Mesendoderm (in vitro differentiated cells): ENCODE data around the gene WDR64.

Experiments
- DNase-seq: peaks from one replicate; pipeline ENCODE4 v3.0.0; 2013
- H2AK5ac ChIP-seq: 2 replicates; pipeline ENCODE4 v1.6.1; 2013; ENCODE audit warnings: low read length, inconsistent platforms
- H2BK120ac ChIP-seq: 2 replicates; pipeline ENCODE4 v1.6.1; 2013; ENCODE audit warnings: low read depth, mild to moderate bottlenecking, low read length, moderate library complexity, mixed read lengths
- H2BK15ac ChIP-seq: replicated peaks from 2 replicates; pipeline ENCODE4 v1.6.1; 2013; ENCODE audit warnings: low read depth, mild to moderate bottlenecking, moderate library complexity
- H2BK5ac ChIP-seq: 2 replicates; pipeline ENCODE4 v1.6.1; 2013; ENCODE audit warnings: low read length, inconsistent platforms
- H3K18ac ChIP-seq: 2 replicates; pipeline ENCODE4 v1.6.1; 2013; ENCODE audit warnings: mild to moderate bottlenecking, low read length, mixed read lengths
- H3K23ac ChIP-seq: one replicate; pipeline ENCODE4 v1.6.1; 2013; ENCODE audit warnings: low read length
- H3K27ac ChIP-seq: 2 replicates; pipeline ENCODE4 v1.5.1; 2013; ENCODE audit warnings: low read depth, mild to moderate bottlenecking, inconsistent platforms, low read length, moderate library complexity
- H3K27me3 ChIP-seq: 2 replicates; pipeline ENCODE4 v1.6.1; 2013; ENCODE audit warnings: low read length, control low read depth, mild to moderate bottlenecking, inconsistent platforms; ENCODE audit not compliant: insufficient read depth, poor library complexity
- H3K36me3 ChIP-seq: 2 replicates; pipeline ENCODE4 v1.6.1; 2013; ENCODE audit warnings: low read length, inconsistent platforms; ENCODE audit not compliant: control insufficient read depth, insufficient read depth
- H3K4ac ChIP-seq: one replicate; pipeline ENCODE4 v1.6.1; 2013; ENCODE audit warnings: low read depth, mild to moderate bottlenecking, low read length, moderate library complexity
- H3K4me1 ChIP-seq: 2 replicates; pipeline ENCODE4 v1.6.1; 2013; ENCODE audit warnings: low read depth, low read length, inconsistent platforms; ENCODE audit not compliant: control insufficient read depth
- H3K4me2 ChIP-seq: 2 replicates; pipeline ENCODE4 v1.6.1; 2013; ENCODE audit warnings: low read length
- H3K4me3 ChIP-seq: 2 replicates; pipeline ENCODE4 v1.5.1; 2013; ENCODE audit warnings: mild to moderate bottlenecking, low read length
- H3K56ac ChIP-seq: one replicate; pipeline ENCODE4 v1.6.1; 2013; ENCODE audit warnings: low read length
- H3K79me1 ChIP-seq: 2 replicates; pipeline ENCODE4 v1.6.1; 2013; ENCODE audit warnings: low read length, inconsistent platforms
- H3K79me2 ChIP-seq: 2 replicates; pipeline ENCODE4 v1.6.1; 2013; ENCODE audit warnings: mild to moderate bottlenecking, low read length; ENCODE audit not compliant: control insufficient read depth, insufficient read depth
- H3K9ac ChIP-seq: 2 replicates; pipeline ENCODE4 v1.6.1; 2013; ENCODE audit warnings: low read length, inconsistent platforms
- H4K5ac ChIP-seq: one replicate; pipeline ENCODE4 v1.6.1; 2013; ENCODE audit warnings: low read length
- H4K8ac ChIP-seq: one replicate; pipeline ENCODE4 v1.6.1; 2013; ENCODE audit warnings: low read depth, mild to moderate bottlenecking, control low read depth, low read length, moderate library complexity
- WGBS: extraction: QIAGEN DNeasy Blood & Tissue Kit; methylation state at CpG from one replicate; pipeline ENCODE4 v1.1.7; 2013; ENCODE audit warnings: low lambda C conversion rate, missing lambda C conversion rate; ENCODE audit not compliant: insufficient coverage; ENCODE audit errors: extremely low coverage; 5-methylcytosine and 5-hydroxymethylcytosine counted together

Gene WDR64

DNA sequence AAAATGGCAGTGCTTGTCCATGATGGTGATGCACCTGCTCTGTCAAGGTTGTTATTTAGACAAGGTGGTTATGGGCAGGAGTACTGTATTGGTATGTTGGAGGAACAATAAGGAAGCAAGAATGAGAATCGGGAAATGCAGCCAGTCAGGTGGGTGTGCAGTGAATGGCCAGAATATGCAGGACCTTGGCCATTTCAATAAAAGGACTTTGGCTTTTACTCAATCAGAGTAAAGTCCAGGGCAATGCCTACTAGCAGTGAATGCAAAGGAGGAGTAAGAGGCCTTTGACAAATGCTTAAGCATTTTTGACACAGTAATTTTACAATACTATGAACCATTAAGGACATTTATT, 9.5 kb upstream of the WDR64 start:
- no peak overlapping the region for H3K23ac ChIP-seq
- no peak overlapping the region for H3K27ac ChIP-seq
- no peak overlapping the region for H3K18ac ChIP-seq
- DNase-seq = no peak
- peaks cover 3% of the 10 kb centered on the region for H3K4me1 ChIP-seq
- H3K36me3 ChIP-seq = no peaks in the 10 kb centered on the region
- H3K4me3 ChIP-seq = no peak overlapping the region
- H2AK5ac ChIP-seq = no peak overlapping the region
- WGBS = no CpG with 5 or more reads among the region's 1 CpG
- no peak overlapping the region for H3K56ac ChIP-seq
- H2BK5ac ChIP-seq = no peak overlapping the region
- no peak overlapping the region for H2BK120ac ChIP-seq
- no peak overlapping the region for H2BK15ac ChIP-seq
- no peaks in the 10 kb centered on the region for H3K79me1 ChIP-seq
- H3K27me3 ChIP-seq = no peaks in the 10 kb centered on the region
- H3K9ac ChIP-seq = no peak overlapping the region
- no peak overlapping the region for H3K4me2 ChIP-seq
- peaks cover 14% of the 10 kb centered on the region for H3K79me2 ChIP-seq
- no peak overlapping the region for H4K8ac ChIP-seq
- no peak overlapping the region for H4K5ac ChIP-seq
- H3K4ac ChIP-seq = no peak overlapping the region

DNA sequence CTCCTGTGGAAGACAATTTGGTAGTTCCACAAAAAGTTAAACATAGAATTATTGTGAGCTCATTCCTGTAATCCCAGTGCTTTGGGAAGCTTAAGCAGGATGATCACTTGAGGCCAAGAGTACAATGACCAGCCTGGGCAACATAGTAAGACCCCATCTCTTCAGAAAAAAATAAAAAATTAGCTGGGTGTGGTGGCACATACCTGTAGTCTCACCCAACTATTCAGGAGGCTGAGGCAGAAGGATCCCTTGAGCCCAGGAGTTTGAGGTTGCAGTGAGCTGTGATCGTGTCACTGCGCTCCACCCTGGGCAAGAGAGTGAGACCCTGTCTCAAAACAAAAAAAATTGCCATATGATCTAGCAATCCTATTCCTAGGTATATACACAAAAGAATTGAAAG, 7.8 kb upstream of the WDR64 start:
- Histone ChIP-seq H3K4me1 (no peaks in the 10 kb centered on the region), H3K4me2 (no peak overlapping the region), H3K23ac (no peak overlapping the region), H2BK5ac (no peak overlapping the region), H3K9ac (no peak overlapping the region), H2BK15ac (no peak overlapping the region), H3K4ac (no peak overlapping the region), H2AK5ac (no peak overlapping the region), H3K79me2 (peaks cover 2% of the 10 kb centered on the region), H3K36me3 (no peaks in the 10 kb centered on the region), H3K27ac (no peak overlapping the region), H3K27me3 (no peaks in the 10 kb centered on the region), H4K8ac (no peak overlapping the region), H3K4me3 (no peak overlapping the region), H3K56ac (no peak overlapping the region), H3K79me1 (no peaks in the 10 kb centered on the region), H3K18ac (no peak overlapping the region), H2BK120ac (no peak overlapping the region), H4K5ac (no peak overlapping the region)
- WGBS = no CpG with 5 or more reads among the region's 2 CpGs
- DNase-seq = no peak

DNA sequence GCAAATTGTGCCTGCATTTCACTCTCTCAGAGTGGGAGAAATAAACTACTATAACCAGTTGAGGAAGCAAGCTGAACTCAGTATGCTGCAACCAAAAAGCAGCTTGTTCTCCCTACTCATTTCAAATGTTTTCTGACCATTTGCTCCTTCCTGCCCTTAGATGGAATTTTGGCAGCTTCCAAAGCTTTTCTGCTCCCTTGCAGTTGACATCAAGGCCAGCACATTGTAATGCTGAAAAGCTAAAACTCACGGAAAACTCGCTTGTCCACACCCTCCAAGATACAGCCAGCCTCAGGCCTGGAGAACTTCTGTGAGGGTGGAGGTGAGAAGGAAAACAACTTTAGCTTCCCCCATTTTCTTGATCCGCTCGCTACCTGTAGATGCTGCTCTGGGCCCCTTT, 6.9 kb upstream of the WDR64 start:
- Histone ChIP-seq H3K18ac (no peak overlapping the region), H3K79me2 (no peaks in the 10 kb centered on the region), H3K4me1 (no peaks in the 10 kb centered on the region), H3K23ac (no peak overlapping the region), H4K8ac (no peak overlapping the region), H3K79me1 (no peaks in the 10 kb centered on the region), H3K4ac (no peak overlapping the region), H3K4me2 (no peak overlapping the region), H3K9ac (no peak overlapping the region), H3K27ac (no peak overlapping the region), H2AK5ac (no peak overlapping the region), H3K56ac (no peak overlapping the region), H2BK15ac (no peak overlapping the region), H4K5ac (no peak overlapping the region), H3K4me3 (no peak overlapping the region), H2BK5ac (no peak overlapping the region), H3K36me3 (no peaks in the 10 kb centered on the region), H2BK120ac (no peak overlapping the region), H3K27me3 (no peaks in the 10 kb centered on the region)
- WGBS = no CpG with 5 or more reads among the region's 4 CpGs
- no peak for DNase-seq

DNA sequence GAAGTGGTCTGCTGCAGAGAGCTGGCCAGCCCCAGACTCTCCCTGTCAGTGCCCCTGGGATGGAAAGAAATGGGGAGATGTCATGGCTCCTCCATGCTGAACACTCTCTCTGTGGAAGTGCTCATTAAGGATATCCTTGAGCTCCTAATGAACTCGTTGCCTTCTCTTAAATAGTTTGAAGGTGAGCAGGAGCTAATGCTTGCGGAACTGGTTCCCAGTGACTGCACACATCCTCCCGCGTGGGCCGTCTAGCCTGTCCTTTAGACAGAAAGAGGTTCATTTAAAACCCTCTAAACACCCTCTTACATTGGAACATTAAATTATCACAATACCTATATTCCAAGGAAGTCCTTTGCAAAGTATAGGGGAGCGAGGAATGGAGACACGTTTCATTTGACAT, 5.9 kb upstream of the WDR64 start:
- Histone ChIP-seq H3K79me2 (no peaks in the 10 kb centered on the region), H3K4me3 (no peak overlapping the region), H4K5ac (no peak overlapping the region), H3K4me1 (no peaks in the 10 kb centered on the region), H3K18ac (no peak overlapping the region), H3K36me3 (no peaks in the 10 kb centered on the region), H2AK5ac (no peak overlapping the region), H3K27ac (no peak overlapping the region), H3K79me1 (no peaks in the 10 kb centered on the region), H2BK5ac (no peak overlapping the region), H3K27me3 (no peaks in the 10 kb centered on the region), H3K9ac (no peak overlapping the region), H3K56ac (no peak overlapping the region), H2BK120ac (no peak overlapping the region), H4K8ac (no peak overlapping the region), H3K4me2 (no peak overlapping the region), H3K23ac (no peak overlapping the region), H3K4ac (no peak overlapping the region), H2BK15ac (no peak overlapping the region)
- WGBS = no CpG with 5 or more reads among the region's 7 CpGs
- DNase-seq = no peak

DNA sequence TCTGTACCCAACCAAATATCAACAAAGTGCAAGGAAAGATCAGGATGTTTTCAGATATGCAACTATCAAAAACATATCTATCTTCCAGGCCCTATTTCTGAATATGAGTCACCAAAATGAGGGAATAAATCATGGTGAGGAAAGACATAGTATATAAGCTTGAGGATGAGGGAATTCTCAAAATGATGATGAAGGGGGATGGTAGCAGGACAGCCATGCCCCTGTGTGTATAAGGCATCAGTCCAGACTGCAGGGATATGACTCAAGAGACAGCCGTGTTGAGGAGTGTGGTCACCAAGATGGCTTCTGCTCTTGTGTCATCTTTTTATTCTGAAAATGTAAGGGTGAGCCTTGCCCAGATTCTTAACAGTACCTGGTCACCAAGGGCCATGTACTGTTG, 4.4 kb upstream of the WDR64 start:
- WGBS = no CpG with 5 or more reads among the region's 1 CpG
- Histone ChIP-seq H3K18ac (no peak overlapping the region), H3K4me1 (no peaks in the 10 kb centered on the region), H3K9ac (no peak overlapping the region), H3K79me1 (no peaks in the 10 kb centered on the region), H2BK15ac (no peak overlapping the region), H3K4ac (no peak overlapping the region), H4K5ac (no peak overlapping the region), H2BK5ac (no peak overlapping the region), H3K4me3 (no peak overlapping the region), H3K23ac (no peak overlapping the region), H3K56ac (no peak overlapping the region), H3K79me2 (no peaks in the 10 kb centered on the region), H4K8ac (no peak overlapping the region), H3K4me2 (no peak overlapping the region), H3K36me3 (no peaks in the 10 kb centered on the region), H3K27me3 (no peaks in the 10 kb centered on the region), H2BK120ac (no peak overlapping the region), H3K27ac (no peak overlapping the region), H2AK5ac (no peak overlapping the region)
- DNase-seq = no peak

DNA sequence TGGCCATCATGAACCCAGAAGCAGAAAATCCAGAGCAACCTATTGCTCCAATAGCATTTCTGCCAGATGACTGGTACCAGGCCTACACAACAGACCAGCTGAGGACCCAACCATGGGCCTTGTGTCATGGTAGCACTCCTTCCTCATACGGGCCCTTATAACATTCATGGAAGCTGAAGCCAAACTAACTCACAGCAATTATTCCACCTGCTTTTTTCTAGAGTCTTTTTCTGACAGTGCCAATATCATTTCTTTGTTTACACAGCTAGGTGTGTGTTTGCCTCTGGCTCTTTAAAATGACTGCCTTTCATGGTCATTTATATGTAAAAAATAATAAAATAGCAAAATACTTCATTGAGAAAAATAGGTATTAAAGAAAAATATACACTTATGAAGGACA, 3.9 kb upstream of the WDR64 start:
- Histone ChIP-seq H4K5ac (no peak overlapping the region), H2BK5ac (no peak overlapping the region), H3K18ac (no peak overlapping the region), H3K56ac (no peak overlapping the region), H3K36me3 (no peaks in the 10 kb centered on the region), H3K4me1 (no peaks in the 10 kb centered on the region), H4K8ac (no peak overlapping the region), H2AK5ac (no peak overlapping the region), H3K4me3 (no peak overlapping the region), H3K4me2 (no peak overlapping the region), H3K23ac (no peak overlapping the region), H3K27me3 (no peaks in the 10 kb centered on the region), H3K27ac (no peak overlapping the region), H3K9ac (no peak overlapping the region), H3K79me1 (no peaks in the 10 kb centered on the region), H3K79me2 (no peaks in the 10 kb centered on the region), H2BK15ac (no peak overlapping the region), H2BK120ac (no peak overlapping the region), H3K4ac (no peak overlapping the region)
- DNase-seq = no peak
- WGBS = no CpG with 5 or more reads among the region's 1 CpG
